OCI-M2 (cell line): ENCODE measurements around the gene ANKRD13A.
"Not testable (repeated sequence)": the region's sequence is repeated elsewhere in the genome, so short reads cannot be mapped to it uniquely, and the experiment has no call there.

Experiments used
- DNase-seq: peaks from one replicate; lab custom pipeline; 2025; ENCODE audit not compliant: unreplicated experiment; lab: John Stamatoyannopoulos, UW

The ANKRD13A gene

GRCh38 chr12:109983432-109984142 is 15.6 kb upstream of the ANKRD13A start:
- DNase-seq = no peak

- DNase-seq = not testable (repeated sequence)
These were observed 13.0 kb upstream of the ANKRD13A start for GRCh38 chr12:109986236-109986635.

DNA sequence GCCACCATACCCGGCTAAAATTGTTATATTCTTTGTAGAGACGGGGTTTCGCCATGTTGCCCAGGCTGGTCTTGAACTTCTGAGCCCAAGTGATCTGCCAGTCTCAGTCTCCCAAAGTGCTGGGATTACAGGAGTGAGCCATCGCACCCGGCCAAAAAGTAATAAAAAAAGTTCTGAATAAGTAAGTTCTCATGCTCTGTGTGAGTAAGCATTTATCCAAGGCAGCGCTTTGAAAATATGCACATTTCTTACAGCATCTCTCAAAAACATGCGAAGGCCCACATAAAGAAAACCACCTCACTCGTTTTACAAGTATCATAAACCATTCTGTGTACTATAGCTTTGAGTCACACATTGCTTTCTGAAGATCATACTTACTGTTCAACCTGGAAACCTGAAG is 11.6 kb upstream of the ANKRD13A start:
- DNase-seq = no peak

- DNase-seq = no peak
These were observed 11.0 kb upstream of the ANKRD13A start for GRCh38 chr12:109988274-109988673.

DNA sequence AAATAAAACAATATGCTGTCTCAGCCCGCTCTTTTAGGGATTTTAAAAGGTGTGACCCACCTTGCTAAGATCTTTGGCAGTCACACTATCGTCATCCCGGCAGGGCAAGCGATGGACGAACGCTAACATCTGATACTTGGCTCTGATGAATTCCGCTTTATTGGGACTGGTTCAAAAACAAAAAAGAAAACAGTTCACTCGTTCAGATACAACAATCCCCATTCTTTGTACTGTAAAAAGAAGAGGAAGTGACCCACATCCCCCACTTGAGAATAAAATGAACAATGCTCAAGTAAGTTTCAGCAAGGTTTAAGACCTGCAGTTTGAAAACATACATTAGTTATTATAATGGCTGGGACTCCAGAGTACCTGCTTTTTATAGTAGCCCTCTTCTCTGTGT is 10.3 kb upstream of the ANKRD13A start:
- no peak for DNase-seq

DNA sequence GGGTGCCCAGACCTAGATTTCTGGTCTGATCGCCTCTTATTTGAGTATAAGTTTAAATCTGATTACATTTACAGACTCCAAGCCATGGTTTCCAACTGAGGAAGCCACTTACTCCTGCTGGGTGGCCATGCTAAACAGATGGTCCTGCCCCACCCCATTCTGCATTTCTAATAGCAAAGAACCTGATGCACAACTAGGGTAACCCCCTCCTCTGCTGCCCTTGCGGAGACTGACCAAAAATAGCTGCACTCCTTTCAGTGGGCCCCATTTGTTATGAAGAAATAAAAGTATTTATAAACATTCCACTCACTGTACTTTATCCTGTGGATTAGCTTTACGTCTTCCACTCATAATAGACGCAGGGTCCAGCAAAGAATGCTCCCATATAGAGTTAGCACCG is 9.8 kb upstream of the ANKRD13A start:
- DNase-seq = no peak

- no peak for DNase-seq
These were observed 7.6 kb upstream of the ANKRD13A start for GRCh38 chr12:109991586-109991985.

GRCh38 chr12:109993091-109993490 is 6.1 kb upstream of the ANKRD13A start:
- DNase-seq = no peak

DNA sequence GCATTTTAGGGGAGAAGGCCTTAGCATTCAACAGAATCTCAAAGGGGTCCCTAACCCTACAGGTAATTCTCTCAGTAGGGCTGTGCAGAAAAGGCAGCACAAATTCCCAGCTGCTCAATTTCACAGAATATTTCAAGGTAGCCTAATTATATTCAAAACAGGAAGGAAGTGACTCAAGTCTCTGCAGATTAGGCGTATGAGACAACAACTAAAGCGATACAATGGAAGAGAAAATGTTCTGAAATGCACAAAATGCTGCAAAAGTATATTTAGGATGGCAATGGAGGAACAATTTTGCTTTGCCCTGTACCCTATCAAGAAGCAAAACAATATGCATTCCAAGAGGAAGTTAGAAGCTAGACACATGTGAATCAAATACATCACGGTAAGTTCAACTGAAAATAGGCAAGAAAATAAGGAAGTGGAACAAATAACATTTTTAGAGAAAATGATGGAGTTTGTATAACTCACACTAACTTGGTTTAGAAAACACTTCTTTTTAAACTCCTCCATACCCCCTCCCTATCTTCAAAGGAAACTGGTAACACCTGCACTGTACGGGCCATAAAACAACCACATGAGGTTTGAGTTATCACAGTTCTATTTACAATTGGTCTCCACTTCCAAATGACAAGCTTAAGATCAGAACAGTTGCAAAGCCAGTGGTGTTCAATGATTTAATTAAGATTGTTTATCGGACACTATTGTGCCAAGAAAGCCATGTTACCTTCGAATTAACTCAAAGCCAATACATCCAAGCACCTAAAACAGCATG is 4.6 kb upstream of the ANKRD13A start:
- no peak for DNase-seq

- DNase-seq = no peak
These were observed 3.9 kb upstream of the ANKRD13A start for GRCh38 chr12:109995361-109995685.

GRCh38 chr12:109995686-109996482 is 3.3 kb upstream of the ANKRD13A start, which contains the start of gene GIT2:
GIT2 (minus strand) TSS chr12:109996368; CDS start chr12:109996224, 144 bp downstream.
- peak; percentile 54 for DNase-seq

DNA sequence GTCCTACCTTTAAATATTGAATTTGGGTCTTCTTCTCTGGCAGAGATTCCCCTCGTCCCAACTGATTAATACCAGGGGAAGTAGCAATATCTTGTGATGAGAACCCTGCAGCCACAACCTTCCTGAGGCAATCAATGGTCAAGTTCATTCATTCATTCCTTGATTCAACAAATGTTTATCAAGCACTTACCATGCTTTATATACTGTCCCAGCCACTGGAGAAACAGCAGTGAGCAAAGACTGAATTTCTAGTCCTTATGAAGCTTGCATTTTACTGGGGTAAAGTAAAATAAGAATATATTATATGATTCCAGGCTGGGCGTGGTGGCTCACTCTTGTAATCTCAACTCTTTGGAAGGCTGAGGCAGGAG is 2.8 kb upstream of the ANKRD13A start:
- no peak for DNase-seq

DNA sequence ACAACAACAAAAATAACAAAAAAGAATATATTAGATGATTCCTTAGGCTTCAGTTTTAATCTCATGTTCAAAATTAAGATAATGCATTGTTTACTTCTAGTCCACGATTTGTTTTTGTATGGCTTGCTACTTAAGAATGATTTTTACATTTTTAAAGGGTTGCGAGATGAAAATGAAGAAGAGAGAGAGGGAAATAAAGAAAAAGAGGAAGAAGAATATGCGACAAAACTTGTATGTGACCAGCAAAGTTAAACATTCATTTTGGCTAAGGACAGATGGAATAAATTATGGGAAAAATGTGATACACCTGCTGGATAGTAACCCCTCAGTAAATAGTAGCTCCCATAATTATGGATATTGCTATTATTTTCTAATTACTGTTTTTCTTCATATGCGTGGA is 1.8 kb upstream of the ANKRD13A start:
- no peak for DNase-seq

DNA sequence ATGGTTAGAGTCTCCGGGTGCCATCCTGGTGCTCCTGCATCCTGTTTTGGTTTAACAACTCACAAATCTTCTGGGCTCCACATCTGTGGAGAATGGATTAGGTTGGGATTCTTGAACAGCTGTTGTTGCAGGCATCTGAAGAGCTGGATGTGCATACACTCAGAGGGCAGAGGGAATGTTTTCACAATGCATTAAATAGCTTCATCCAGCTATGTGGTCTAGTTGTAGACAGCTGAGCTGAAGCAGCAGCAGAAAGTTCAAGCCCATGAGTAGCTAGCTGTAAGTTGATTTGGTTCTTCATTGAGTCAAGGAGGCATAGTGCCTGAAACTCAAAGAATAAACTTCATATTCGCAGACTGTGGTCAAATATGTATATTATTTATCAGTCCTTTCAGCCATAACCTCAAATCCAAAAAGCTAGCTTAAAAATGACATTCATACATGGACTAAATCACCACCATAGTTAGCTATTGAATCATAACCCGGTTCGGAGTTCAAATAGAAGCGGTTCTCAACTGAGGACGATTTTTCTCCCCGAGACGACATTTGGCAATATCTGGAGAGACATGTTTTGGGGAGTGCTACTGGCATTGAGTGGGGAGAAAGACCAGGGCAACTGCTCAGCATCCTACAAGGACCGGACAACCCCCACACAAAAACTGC is 858 bp upstream of the ANKRD13A start:
- DNase-seq = no peak

DNA sequence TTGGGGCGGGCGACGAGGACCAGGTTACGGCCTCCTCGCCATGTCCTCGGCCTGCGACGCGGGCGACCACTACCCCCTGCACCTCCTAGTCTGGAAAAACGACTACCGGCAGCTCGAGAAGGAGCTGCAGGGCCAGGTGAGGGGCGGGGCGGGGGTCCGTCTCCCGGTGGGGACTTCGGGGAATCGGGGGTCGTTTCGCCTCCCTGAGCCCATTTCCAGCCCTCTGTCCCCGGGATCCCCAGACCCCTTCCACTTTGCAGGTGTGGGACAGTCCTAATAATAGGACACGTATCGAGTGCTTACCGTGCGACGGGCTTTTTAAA is 380 bp downstream of the ANKRD13A start:
- DNase-seq = no peak

DNA sequence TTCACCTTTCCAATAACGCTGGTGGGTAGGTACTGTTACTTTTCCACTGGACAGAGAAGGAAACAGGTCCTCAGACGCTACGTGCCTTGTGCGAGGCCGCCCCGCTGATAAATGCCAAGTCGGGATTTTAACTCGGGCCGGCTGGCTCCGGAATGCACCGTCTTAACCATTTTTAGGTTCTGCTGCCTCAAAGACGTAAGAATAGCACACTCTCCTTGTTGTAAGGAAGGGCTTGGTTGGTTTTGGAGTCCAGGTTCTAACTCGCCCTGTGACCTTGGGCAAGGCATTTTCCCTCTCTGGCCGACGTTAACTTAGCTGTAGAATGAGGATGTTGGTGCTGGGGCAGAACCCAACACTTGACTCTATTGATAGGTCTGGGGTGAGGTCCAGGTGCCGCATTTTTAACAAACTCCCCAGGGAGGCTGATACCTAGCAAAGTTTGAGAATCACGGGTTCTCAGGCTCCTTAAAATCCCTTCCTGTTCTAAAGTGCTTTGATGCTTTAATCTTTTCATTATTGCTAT is 814 bp downstream of the ANKRD13A start:
- no peak for DNase-seq

GRCh38 chr12:110001596-110001995 is 2.4 kb downstream of the ANKRD13A start:
- DNase-seq = no peak

DNA sequence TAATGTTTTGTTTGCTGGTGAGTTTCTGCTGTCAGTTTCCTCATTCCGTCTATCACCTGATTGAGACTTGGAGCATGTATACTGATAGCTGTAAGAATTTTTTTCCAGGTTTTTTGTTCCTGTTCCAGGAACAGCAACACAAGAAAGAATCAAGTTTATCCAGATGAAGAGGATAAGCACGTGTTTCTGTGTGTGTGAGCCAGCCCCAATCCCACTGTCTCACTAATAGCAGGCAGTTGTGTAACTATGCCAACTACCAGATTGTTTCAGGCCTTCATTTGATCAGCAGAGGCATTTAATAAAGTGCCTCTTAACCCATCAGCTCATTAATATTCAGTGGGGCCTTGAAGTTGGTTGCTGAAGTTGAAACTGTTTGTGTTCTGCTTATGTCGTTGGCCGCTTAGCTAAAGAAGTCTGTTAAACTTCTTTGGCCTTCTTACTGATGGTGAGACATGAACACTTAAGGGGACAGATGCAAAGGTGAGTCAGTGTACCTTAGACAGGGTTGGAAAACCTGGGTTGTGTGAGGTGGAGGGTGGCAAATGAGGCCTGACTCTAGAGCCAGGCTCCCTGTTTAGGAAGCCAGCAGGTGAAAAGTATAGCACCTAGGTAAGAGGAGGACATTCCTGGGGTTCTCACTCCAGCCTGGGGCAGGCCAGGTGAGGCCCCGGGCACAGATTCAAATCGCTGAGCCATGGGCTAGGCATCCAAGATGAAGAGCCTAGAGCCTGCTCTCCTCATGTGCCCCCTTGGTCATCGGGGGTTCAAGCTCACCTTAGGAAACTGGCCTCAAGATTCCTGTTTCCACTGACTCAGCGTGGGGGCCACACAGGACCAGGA is 3.7 kb downstream of the ANKRD13A start:
- no peak for DNase-seq

DNA sequence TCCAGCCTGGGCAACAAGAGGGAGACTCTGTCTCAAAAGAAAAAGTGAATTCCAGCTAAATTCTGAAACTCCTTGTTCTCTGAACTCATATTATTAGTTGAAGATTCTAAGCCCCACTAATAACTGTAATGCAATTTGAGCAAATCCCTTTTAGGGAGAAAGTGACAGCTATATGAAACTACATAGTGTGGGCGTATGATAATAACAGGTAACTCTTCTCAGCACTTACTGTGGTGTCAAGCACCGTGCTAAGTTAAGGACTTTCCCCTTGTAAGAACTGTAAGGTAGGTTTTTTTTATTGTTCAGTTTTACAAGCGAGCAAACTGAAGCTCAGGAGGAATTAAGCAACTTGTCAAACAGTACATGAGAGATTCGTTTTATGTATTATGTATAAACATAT is 5.4 kb downstream of the ANKRD13A start:
- DNase-seq = no peak

- no peak for DNase-seq
These were observed 6.2 kb downstream of the ANKRD13A start for GRCh38 chr12:110005319-110005973.
